ENCODE results near the gene LEPR. TPM values are rescaled to one million over a fixed set of nuclear protein-coding genes. Genes with fewer than 3 reads are reported as not detected.

LEPR gene
- total RNA-seq, 4 donors from 2014 or later = 10.3 to 43.3 (median 21.5) TPM

DNA sequence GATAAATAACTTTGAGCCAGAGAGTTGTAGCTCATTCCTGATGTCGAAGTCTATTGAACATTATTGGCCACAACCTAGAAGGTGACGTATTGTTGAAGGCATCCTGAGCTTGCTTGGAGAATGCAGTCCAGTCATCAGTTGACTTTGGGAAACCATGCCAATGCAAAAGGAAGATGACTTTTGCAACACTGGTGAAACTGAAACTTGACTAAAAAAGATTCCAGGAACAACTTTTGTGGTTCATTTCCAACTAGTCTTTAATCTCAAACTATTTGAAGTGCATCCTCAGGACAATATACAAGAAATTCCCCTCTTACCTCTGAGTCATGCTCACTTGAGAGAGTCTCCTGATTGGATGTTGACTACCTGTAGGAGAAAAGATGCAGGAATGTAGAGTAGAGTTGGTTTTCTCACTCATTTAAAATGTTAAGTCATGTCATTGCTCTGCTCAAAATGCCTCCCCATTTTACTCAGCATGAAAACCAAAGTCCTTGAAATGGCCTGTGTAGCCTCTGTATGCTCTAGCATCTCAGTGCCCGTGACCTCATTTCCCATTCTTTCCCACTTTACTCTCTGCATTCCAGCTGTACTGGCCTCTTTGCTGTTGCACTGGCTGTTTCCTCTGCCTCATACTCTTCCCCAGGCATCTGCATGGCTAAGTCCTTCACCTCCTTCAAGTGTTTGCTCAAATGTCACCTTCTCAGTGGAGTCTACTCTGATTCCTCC is 24.4 kb upstream of the LEPR start:
- DNase-seq (ENCODE audit: low spot score) = no peak
- no peak for ATAC-seq (ENCODE audit: low FRiP score)
- TF ChIP-seq, protein P1, sequence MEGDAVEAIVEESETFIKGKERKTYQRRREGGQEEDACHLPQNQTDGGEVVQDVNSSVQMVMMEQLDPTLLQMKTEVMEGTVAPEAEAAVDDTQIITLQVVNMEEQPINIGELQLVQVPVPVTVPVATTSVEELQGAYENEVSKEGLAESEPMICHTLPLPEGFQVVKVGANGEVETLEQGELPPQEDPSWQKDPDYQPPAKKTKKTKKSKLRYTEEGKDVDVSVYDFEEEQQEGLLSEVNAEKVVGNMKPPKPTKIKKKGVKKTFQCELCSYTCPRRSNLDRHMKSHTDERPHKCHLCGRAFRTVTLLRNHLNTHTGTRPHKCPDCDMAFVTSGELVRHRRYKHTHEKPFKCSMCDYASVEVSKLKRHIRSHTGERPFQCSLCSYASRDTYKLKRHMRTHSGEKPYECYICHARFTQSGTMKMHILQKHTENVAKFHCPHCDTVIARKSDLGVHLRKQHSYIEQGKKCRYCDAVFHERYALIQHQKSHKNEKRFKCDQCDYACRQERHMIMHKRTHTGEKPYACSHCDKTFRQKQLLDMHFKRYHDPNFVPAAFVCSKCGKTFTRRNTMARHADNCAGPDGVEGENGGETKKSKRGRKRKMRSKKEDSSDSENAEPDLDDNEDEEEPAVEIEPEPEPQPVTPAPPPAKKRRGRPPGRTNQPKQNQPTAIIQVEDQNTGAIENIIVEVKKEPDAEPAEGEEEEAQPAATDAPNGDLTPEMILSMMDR (IDR thresholded peaks at IDR 0.05) = no peak

- DNase-seq (ENCODE audit: low spot score) (no peak), ATAC-seq (ENCODE audit: low FRiP score) (no peak)
- TF ChIP-seq, protein P1 (IDR thresholded peaks at IDR 0.05) = no peak
Observed at GRCh38 chr1:65398083-65398482, 22.4 kb upstream of the LEPR start.

DNA sequence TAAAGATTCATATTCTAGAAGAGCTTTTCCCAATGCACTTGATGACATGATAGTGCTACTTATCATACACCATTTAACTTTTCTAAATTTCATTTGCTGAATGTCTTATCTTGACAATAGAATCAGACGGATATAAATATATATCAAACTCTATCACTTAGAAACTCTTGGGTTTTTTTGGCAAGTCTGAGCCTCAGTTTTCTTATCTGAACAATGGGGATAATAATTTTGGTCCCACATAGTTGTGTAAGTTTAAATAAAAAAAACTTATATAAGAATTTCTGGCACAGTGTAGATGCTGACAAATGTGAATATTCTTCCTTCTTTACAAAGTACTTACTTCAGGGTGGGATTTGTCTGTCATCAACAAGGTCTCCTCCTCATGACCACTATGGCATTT is 21.5 kb upstream of the LEPR start:
- DNase-seq (ENCODE audit: low spot score) (no peak), ATAC-seq (ENCODE audit: low FRiP score) (no peak)
- TF ChIP-seq, protein P1 (IDR thresholded peaks at IDR 0.05) = no peak

DNA sequence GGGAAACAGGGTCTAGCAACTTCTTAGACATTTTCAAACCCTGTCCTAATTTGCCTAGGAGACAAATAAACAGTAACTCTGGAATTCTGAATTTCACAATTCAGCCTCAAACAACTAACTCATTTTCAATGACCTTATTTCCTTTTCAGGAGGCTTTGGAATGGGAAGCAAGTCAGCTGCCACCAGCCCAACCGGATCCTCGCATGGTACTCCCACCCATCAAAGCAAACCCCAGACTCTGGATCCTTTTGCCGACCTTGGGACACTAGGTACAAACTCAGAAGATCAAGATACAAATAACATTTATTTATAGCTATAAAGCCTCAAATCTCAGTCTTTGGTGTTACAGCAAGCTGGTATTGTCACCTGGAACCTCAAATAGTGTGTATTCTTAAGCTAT is 18.9 kb upstream of the LEPR start:
- ATAC-seq (ENCODE audit: low FRiP score) = no peak
- DNase-seq (ENCODE audit: low spot score) = no peak
- TF ChIP-seq, protein P1 (IDR thresholded peaks at IDR 0.05) = no peak

DNA sequence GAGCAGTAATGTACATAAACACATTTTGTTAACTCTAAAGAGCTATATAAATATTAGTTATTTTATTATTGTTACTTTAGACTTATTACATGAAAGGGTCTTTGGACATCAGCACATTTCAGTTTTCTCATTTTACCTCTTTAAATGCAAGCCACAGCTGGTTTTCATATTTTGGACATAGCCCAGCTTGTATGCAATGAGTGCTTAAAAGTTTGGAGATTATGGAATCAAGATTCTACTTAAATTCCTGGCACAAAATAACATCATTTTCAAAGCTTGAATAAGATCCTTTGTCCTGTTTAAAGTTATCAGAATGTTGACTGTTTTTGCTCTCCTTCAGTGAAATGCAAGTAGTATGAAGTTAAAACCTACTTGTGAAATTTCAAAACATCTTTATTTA is 15.5 kb upstream of the LEPR start:
- TF ChIP-seq, protein P1 (IDR thresholded peaks at IDR 0.05) = no peak
- ATAC-seq (ENCODE audit: low FRiP score) (no peak), DNase-seq (ENCODE audit: low spot score) (no peak)

DNA sequence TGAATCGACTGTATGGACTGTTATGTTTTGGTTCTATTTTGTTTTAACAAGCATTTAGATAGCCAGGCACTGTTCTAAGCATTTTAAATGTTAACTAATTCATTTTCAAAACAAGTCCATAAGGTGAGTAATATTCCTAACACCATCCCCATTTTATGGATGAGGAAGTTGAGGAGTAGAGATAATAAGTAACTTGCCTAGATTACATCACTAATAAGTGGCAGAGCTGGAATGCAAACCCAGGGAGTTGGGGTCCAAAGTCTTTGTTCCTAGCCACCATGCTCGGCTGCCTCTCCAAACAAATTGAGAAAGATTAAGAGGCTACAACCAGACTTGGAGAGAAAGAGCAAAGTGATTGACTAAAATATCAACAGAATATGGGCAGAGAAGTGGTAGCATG is 12.6 kb upstream of the LEPR start:
- ATAC-seq (ENCODE audit: low FRiP score) (no peak), DNase-seq (ENCODE audit: low spot score) (no peak)
- TF ChIP-seq, protein P1 (IDR thresholded peaks at IDR 0.05) = no peak

DNA sequence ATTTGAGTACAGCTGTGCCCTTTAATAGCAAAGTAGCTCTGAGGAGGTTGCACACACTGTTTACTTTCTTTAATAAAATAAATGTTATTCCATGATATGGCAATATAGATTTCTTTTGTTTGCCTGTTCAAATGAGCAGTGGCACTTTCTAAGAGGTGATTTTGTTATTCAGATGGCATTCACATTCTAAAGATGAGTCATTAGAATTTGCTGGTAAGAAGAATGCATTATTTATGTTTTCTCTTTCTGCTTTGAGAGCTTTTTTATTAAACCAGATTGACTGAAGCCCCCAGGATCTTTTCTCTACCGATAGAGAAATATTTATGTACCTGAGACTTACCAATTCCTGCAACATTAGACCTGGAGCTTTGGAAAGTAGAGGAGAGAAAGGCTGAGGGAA is 11.2 kb upstream of the LEPR start:
- TF ChIP-seq, protein P1 (IDR thresholded peaks at IDR 0.05) = no peak
- ATAC-seq (ENCODE audit: low FRiP score) = no peak
- no peak for DNase-seq (ENCODE audit: low spot score)

Data from omental fat pad (tissue), 4 donors.